Adrenal gland (tissue), 12 donors: ENCODE measurements around the gene NPR3. TPM values are rescaled to one million over a fixed set of nuclear protein-coding genes. Genes with fewer than 3 reads are reported as not detected.

Source experiments
- DNase-seq, 7 donors: peaks; one replicate each; pipeline ENCODE4 v3.0.0-alpha.2; 2019 to 2020
- H3K27ac ChIP-seq, 5 donors: fragments of 200-600 bp; sonication (generic) in 4 of 5; 1 replicate in 3 of 5; 2 replicates in 2 of 5; pipeline versions ENCODE4 v1.5.1 to v1.8.0; 2016 to 2020; ENCODE audit warnings: mild to moderate bottlenecking in 1 of 5
- H3K27me3 ChIP-seq: fragments of 200-600 bp; 2 replicates; pipeline ENCODE4 v1.8.0; 2021
- H3K36me3 ChIP-seq, 2 donors: fragments of 200-600 bp; replicated peaks in 1 of 2; 1 replicate in 1 of 2; 2 replicates in 1 of 2; pipeline versions ENCODE4 v1.5.1 to v1.8.0; 2018 to 2022
- H3K4me1 ChIP-seq, 2 donors: fragments of 200-600 bp; replicated peaks in 1 of 2; 1 replicate in 1 of 2; 2 replicates in 1 of 2; pipeline versions ENCODE4 v1.5.1 to v1.8.0; 2018 to 2021
- H3K4me3 ChIP-seq, 4 donors: fragments of 200-600 bp; sonication (generic) in 3 of 4; one replicate each; pipeline ENCODE4 v1.5.1; 2016 to 2018
- H3K9me3 ChIP-seq, 3 donors: fragments of 200-600 bp; sonication (generic) in 1 of 3; replicated peaks in 1 of 3; 1 replicate in 2 of 3; 2 replicates in 1 of 3; pipeline versions ENCODE4 v1.5.1 to v1.8.0; 2016 to 2021
- POLR2A ChIP-seq, 2 donors: fragments of 450-650 bp; IDR thresholded peaks; one replicate each; pipeline ENCODE4 v1.6.1; 2017; ENCODE audit warnings: antibody characterized with exemption in 2 of 2, mild to moderate bottlenecking in 2 of 2, moderate library complexity in 1 of 2
- WGBS, 4 donors: extraction: QIAGEN DNeasy Blood & Tissue Kit in 2 of 4; methylation state at CpG; one replicate each; pipeline versions ENCODE4 v1.1.5 to v1.1.7; 2013 to 2017; 5-methylcytosine and 5-hydroxymethylcytosine counted together
- intact Hi-C, 2 donors: fragments of 100-400 bp; cut with DNase I; formaldehyde crosslinking; loops; one replicate each; pipeline versions ENCODE4 v1.14.1 to v1.15.0; 2022 to 2023
- polyA plus RNA-seq, 3 donors: library from polyadenylated mRNA; stranded (reverse); fragments of 200-250 nt in 2 of 3; fragments of 350-450 nt in 1 of 3; fragmentation: Illumina TruSeq in 1 of 3; extraction: RNeasy Lipid Tissue Mini Kit (QIAGEN cat#74804) in 1 of 3; gene quantifications; one replicate each; pipeline ENCODE4 v1.2.3, GENCODE V29; 2013 to 2014
- total RNA-seq, 9 donors: library from RNA; depleted of rRNA in 4 of 9; stranded (reverse); fragments of >200 nt in 4 of 9; fragments of 120-200 nt in 1 of 9; fragmentation: NEBNext Ultra II Directional in 1 of 9; extraction: Animal tissue kit (Norgen Biotek cat#: 25700) in 1 of 9; gene quantifications; one replicate each; pipeline versions ENCODE4 v1.1.0 to v1.2.4, GENCODE V29; 2013 to 2023
- TF ChIP-seq, protein P1 (sequence below), 6 experiments: fragments of 450-650 bp in 4 of 6; fragments of 200-600 bp in 2 of 6; sonication (generic) in 1 of 6; IDR thresholded peaks; 1 replicate in 5 of 6; 2 replicates in 1 of 6; pipeline versions ENCODE4 v1.5.1 to v1.8.0; 2016 to 2021; ENCODE audit warnings: antibody characterized with exemption in 6 of 6, mild to moderate bottlenecking in 2 of 6, moderate library complexity in 1 of 6
- donor health status: healthy with polysubstance abuse.
- donor health status: Bipolar disorder and iron deficiency.
- donor health status: DM: yes; HTN: yes; CAD: no.
- donor health status: DM: no; HTN: no; CAD: no.
- donor health status: DM: no; HTN: no; CAD: no.
- donor health status: DM: yes; HTN: yes; CAD: no.

The NPR3 gene
- total and polyA plus RNA-seq, 12 donors: 1.8 to 156 (median 9.3) TPM

DNA sequence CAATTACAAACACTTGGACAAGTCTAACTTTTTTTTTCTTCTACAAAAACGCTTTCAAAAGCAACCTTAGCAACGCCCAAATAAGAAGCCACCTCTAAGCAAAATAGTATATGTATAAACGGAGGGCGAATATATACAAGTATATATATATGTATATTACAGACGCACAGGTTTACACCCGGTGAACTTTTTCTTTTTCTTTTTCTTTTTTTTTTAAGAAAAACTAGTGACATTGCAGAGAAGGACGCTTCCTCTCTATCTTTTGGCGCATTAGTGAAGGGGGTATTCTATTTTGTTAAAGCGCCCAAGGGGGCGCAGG, 200 bp downstream of the NPR3 start:
- Histone ChIP-seq H3K4me3 (peak overlapping the region in 2 of 4 donors; percentile 23 to 63), H3K27ac (peak overlapping the region in 2 of 5 donors; percentile 28 to 64), H3K9me3 (no peaks in the 10 kb centered on the region), H3K27me3 (peaks cover 9% of the 10 kb centered on the region), H3K36me3 (no peaks in the 10 kb centered on the region), H3K4me1 (peaks cover 14 to 26% of the 10 kb centered on the region in 2 donors)
- TF ChIP-seq POLR2A (IDR thresholded peaks at IDR 0.05): no peak
- TF ChIP-seq, protein P1, sequence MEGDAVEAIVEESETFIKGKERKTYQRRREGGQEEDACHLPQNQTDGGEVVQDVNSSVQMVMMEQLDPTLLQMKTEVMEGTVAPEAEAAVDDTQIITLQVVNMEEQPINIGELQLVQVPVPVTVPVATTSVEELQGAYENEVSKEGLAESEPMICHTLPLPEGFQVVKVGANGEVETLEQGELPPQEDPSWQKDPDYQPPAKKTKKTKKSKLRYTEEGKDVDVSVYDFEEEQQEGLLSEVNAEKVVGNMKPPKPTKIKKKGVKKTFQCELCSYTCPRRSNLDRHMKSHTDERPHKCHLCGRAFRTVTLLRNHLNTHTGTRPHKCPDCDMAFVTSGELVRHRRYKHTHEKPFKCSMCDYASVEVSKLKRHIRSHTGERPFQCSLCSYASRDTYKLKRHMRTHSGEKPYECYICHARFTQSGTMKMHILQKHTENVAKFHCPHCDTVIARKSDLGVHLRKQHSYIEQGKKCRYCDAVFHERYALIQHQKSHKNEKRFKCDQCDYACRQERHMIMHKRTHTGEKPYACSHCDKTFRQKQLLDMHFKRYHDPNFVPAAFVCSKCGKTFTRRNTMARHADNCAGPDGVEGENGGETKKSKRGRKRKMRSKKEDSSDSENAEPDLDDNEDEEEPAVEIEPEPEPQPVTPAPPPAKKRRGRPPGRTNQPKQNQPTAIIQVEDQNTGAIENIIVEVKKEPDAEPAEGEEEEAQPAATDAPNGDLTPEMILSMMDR (IDR thresholded peaks at IDR 0.05): no peak
- intact Hi-C loops: loop anchor here (10.0 kb wide), 3 partner anchors 133 to 713 kb away; no protein-coding TSS in a partner anchor
- DNase-seq: no peak
- 0 to 1% (median 1%) methylated on average over 10 of the region's 10 CpGs for WGBS, 4 donors

DNA sequence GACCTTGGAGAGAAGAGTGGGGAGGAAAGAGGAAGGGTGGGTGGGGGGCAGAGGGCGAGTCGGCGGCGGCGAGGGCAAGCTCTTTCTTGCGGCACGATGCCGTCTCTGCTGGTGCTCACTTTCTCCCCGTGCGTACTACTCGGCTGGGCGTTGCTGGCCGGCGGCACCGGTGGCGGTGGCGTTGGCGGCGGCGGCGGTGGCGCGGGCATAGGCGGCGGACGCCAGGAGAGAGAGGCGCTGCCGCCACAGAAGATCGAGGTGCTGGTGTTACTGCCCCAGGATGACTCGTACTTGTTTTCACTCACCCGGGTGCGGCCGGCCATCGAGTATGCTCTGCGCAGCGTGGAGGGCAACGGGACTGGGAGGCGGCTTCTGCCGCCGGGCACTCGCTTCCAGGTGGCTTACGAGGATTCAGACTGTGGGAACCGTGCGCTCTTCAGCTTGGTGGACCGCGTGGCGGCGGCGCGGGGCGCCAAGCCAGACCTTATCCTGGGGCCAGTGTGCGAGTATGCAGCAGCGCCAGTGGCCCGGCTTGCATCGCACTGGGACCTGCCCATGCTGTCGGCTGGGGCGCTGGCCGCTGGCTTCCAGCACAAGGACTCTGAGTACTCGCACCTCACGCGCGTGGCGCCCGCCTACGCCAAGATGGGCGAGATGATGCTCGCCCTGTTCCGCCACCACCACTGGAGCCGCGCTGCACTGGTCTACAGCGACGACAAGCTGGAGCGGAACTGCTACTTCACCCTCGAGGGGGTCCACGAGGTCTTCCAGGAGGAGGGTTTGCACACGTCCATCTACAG, 760 bp downstream of the NPR3 start:
- Histone ChIP-seq H3K9me3 (no peaks in the 10 kb centered on the region), H3K27me3 (peaks cover 9% of the 10 kb centered on the region), H3K4me3 (peak overlapping the region in 2 of 4 donors; percentile 23 to 63), H3K4me1 (peaks cover 14 to 26% of the 10 kb centered on the region in 2 donors), H3K36me3 (no peaks in the 10 kb centered on the region), H3K27ac (peak overlapping the region in 2 of 5 donors; percentile 28 to 48)
- intact Hi-C loops: loop anchor here (10.0 kb wide), 3 partner anchors 133 to 713 kb away; no protein-coding TSS in a partner anchor
- 1 to 9% (median 2%) methylated on average over 29 to 76 of the region's 76 CpGs for WGBS, 4 donors
- peak in 5 of 7 donors; percentile 29 to 51 (median 49) for DNase-seq
- TF ChIP-seq, protein P1 (IDR thresholded peaks at IDR 0.05): no peak
- TF ChIP-seq POLR2A (IDR thresholded peaks at IDR 0.05): peak in 1 of 2 donors; percentile 12

DNA sequence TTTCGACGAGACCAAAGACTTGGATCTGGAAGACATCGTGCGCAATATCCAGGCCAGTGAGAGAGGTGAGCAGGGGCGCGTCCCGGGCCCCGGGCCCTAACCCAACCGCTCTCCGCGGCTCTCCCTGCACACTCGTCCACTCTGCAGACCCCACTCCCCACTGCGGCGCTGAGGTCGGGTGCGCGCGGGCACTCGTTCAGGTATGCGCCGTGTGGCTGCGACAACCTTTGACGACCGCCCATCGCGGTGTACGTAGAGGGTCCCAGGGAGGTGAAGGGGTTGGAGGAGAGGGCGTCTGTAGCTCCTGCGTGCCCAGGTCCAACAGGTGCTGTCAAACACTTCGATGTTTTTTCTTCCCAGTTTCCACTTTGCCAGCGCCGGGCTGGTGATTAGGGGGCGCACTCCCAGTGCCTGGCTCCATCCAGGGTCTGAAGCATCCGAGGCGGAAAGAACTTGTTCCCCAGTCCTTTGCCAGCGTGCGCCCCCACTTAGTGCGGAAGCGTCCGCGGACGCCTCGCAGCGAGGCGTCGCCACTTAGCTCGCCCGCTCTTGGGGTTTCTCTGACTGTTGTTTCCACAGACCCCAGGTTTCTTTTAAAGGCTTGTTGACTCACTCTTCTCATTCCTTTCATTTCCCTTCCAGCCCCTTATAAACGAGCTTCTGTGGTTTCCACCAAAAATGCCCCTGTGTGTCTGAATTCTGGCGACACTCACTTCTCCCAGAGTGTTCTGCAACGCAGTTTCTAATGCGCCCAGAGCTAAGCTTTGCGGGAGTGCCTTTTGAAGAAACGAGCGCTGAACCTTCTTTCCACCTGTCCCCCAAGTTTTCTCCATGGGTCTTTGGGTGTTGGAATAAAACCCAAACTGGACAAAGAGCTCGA, 1.6 kb downstream of the NPR3 start:
- Histone ChIP-seq H3K4me3 (peak overlapping the region in 1 of 4 donors; percentile 63), H3K9me3 (no peaks in the 10 kb centered on the region), H3K27ac (peak overlapping the region in 2 of 5 donors; percentile 20 to 28), H3K4me1 (peaks cover 14 to 26% of the 10 kb centered on the region in 2 donors), H3K27me3 (peaks cover 9% of the 10 kb centered on the region), H3K36me3 (no peaks in the 10 kb centered on the region)
- intact Hi-C loops: loop anchor here (10.0 kb wide), 3 partner anchors 132 to 712 kb away; no protein-coding TSS in a partner anchor
- WGBS, 4 donors: 14 to 30% (median 25%) methylated on average over 34 to 56 of the region's 56 CpGs
- DNase-seq: peak in 2 of 7 donors; percentile 11 to 23
- TF ChIP-seq, protein P1 (IDR thresholded peaks at IDR 0.05): no peak
- TF ChIP-seq POLR2A (IDR thresholded peaks at IDR 0.05): no peak

DNA sequence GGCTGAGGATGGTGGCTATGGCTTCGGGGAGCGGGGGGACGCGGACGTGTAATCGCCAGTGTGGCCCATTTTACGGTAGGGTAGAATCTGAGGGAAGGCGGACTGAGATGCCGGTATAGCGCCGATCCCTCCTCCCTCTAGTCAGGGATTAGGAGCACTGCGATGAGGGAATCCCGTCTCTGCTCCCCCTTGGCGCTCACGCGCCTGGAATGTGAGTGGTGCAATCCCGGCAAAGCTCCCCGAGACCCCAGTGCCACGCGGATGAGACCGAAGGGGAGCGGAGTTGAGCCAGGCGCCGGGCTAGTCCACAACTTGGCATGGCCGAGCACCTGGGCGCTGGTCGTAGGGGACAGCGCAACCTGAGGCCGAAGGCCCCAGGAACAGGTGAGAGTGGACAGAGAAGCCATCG, 2.2 kb downstream of the NPR3 start:
- TF ChIP-seq, protein P1 (IDR thresholded peaks at IDR 0.05): no peak
- TF ChIP-seq POLR2A (IDR thresholded peaks at IDR 0.05): no peak
- WGBS, 4 donors: 19 to 36% (median 25%) methylated on average over 19 to 30 of the region's 30 CpGs
- peak in 2 of 7 donors; percentile 16 to 29 for DNase-seq
- Histone ChIP-seq H3K27ac (peak overlapping the region in 1 of 5 donors; percentile 20), H3K27me3 (peaks cover 9% of the 10 kb centered on the region), H3K4me1 (peaks cover 14 to 26% of the 10 kb centered on the region in 2 donors), H3K9me3 (no peaks in the 10 kb centered on the region), H3K4me3 (peak overlapping the region in 1 of 4 donors; percentile 63), H3K36me3 (no peaks in the 10 kb centered on the region)
- intact Hi-C loops: loop anchor here (10.0 kb wide), 3 partner anchors 131 to 711 kb away; no protein-coding TSS in a partner anchor
